ENCODE data around the gene MMP26.

The MMP26 gene

GRCh38 chr11:4727171-4727570, 22.6 kb downstream of the MMP26 start:
- no peaks in the 10 kb centered on the region for H3K4me1 ChIP-seq (ENCODE audit: low read length)
- no peak overlapping the region for H2AFZ ChIP-seq (ENCODE audit: low read depth, low read length)
- no peaks in the 10 kb centered on the region for H3K79me2 ChIP-seq (ENCODE audit: low read length)
- no peaks in the 10 kb centered on the region for H3K36me3 ChIP-seq (replicated peaks; ENCODE audit: low read depth, low read length)
- no peaks in the 10 kb centered on the region for H3K27me3 ChIP-seq (ENCODE audit: low read depth, low read length)
- no peaks in the 10 kb centered on the region for H4K20me1 ChIP-seq (ENCODE audit: insufficient read depth, low read length)
- no peak overlapping the region for H3K4me2 ChIP-seq (ENCODE audit: low read length)
- H3K27ac ChIP-seq (ENCODE audit: low read length): no peak overlapping the region
- H3K9ac ChIP-seq (ENCODE audit: low read length): no peak overlapping the region
- H3K4me3 ChIP-seq (ENCODE audit: low read length): no peak overlapping the region
- no peaks in the 10 kb centered on the region for H3K9me3 ChIP-seq (ENCODE audit: insufficient read depth, low read length)
- TF ChIP-seq, protein P1, sequence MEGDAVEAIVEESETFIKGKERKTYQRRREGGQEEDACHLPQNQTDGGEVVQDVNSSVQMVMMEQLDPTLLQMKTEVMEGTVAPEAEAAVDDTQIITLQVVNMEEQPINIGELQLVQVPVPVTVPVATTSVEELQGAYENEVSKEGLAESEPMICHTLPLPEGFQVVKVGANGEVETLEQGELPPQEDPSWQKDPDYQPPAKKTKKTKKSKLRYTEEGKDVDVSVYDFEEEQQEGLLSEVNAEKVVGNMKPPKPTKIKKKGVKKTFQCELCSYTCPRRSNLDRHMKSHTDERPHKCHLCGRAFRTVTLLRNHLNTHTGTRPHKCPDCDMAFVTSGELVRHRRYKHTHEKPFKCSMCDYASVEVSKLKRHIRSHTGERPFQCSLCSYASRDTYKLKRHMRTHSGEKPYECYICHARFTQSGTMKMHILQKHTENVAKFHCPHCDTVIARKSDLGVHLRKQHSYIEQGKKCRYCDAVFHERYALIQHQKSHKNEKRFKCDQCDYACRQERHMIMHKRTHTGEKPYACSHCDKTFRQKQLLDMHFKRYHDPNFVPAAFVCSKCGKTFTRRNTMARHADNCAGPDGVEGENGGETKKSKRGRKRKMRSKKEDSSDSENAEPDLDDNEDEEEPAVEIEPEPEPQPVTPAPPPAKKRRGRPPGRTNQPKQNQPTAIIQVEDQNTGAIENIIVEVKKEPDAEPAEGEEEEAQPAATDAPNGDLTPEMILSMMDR (IDR thresholded peaks at IDR 0.05; ENCODE audit: low read depth, low read length): no peak
- no peak for TF ChIP-seq EZH2phosphoT487 (IDR thresholded peaks at IDR 0.05; ENCODE audit: low read depth)

DNA sequence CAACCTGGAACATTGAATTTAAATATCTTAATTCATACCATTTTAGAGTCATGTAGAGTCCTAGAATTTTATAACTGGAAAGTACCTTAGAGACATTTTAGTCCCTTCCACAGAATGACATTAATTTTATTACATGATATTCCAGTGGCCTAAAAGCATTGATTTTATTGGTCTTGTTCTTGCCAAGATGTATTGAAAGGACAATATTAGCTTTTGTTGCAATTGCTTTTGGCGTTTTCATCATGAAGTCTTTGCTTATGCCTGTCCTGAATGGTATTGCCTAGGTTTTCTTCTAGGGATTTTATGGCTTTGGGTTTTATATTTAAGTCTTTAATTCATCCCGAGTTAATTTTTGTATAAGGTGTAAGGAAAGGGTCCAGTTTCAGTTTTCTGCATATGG, 36.2 kb downstream of the MMP26 start:
- H3K27ac ChIP-seq (ENCODE audit: low read length): no peak overlapping the region
- H3K36me3 ChIP-seq (replicated peaks; ENCODE audit: low read depth, low read length): no peaks in the 10 kb centered on the region
- H3K4me2 ChIP-seq (ENCODE audit: low read length): no peak overlapping the region
- H3K79me2 ChIP-seq (ENCODE audit: low read length): no peaks in the 10 kb centered on the region
- no peaks in the 10 kb centered on the region for H3K9me3 ChIP-seq (ENCODE audit: insufficient read depth, low read length)
- no peak overlapping the region for H2AFZ ChIP-seq (ENCODE audit: low read depth, low read length)
- no peaks in the 10 kb centered on the region for H3K4me1 ChIP-seq (ENCODE audit: low read length)
- H4K20me1 ChIP-seq (ENCODE audit: insufficient read depth, low read length): no peaks in the 10 kb centered on the region
- no peaks in the 10 kb centered on the region for H3K27me3 ChIP-seq (ENCODE audit: low read depth, low read length)
- no peak overlapping the region for H3K4me3 ChIP-seq (ENCODE audit: low read length)
- H3K9ac ChIP-seq (ENCODE audit: low read length): no peak overlapping the region
- no peak for TF ChIP-seq EZH2phosphoT487 (IDR thresholded peaks at IDR 0.05; ENCODE audit: low read depth)
- TF ChIP-seq, protein P1 (IDR thresholded peaks at IDR 0.05; ENCODE audit: low read depth, low read length): no peak

- TF ChIP-seq, protein P1 (IDR thresholded peaks at IDR 0.05; ENCODE audit: low read depth, low read length): no peak
- no peak for TF ChIP-seq EZH2phosphoT487 (IDR thresholded peaks at IDR 0.05; ENCODE audit: low read depth)
These were observed 43.9 kb downstream of the MMP26 start for GRCh38 chr11:4748438-4748837.

DNA sequence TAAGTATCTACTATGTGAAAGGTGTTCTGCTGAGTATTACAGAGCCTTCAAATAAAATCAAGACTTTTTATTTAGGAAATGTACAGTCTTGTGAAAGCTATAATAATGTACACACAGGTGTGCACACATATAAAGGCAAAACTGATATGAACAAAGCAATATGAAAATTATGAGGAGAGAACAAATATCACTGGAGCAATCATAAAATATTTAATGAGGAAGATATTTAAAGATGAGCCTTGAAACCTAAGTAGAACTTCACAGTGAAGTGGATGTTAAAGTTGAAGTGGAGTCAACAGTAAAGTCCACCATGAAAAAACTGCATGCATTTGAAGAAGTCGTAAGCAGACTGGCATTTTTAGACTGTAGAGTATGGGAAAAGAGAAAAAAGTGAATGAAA, 46.6 kb downstream of the MMP26 start:
- Histone ChIP-seq H3K9ac (ENCODE audit: low read length) (no peak overlapping the region), H3K4me3 (ENCODE audit: low read length) (no peak overlapping the region), H3K27me3 (ENCODE audit: low read depth, low read length) (no peaks in the 10 kb centered on the region), H3K27ac (ENCODE audit: low read length) (no peak overlapping the region), H3K36me3 (replicated peaks; ENCODE audit: low read depth, low read length) (no peaks in the 10 kb centered on the region), H3K4me1 (ENCODE audit: low read length) (no peaks in the 10 kb centered on the region), H2AFZ (ENCODE audit: low read depth, low read length) (no peak overlapping the region), H3K9me3 (ENCODE audit: insufficient read depth, low read length) (no peaks in the 10 kb centered on the region), H3K4me2 (ENCODE audit: low read length) (no peak overlapping the region), H3K79me2 (ENCODE audit: low read length) (no peaks in the 10 kb centered on the region), H4K20me1 (ENCODE audit: insufficient read depth, low read length) (no peaks in the 10 kb centered on the region)
- TF ChIP-seq EZH2phosphoT487 (IDR thresholded peaks at IDR 0.05; ENCODE audit: low read depth): no peak
- TF ChIP-seq, protein P1 (IDR thresholded peaks at IDR 0.05; ENCODE audit: low read depth, low read length): no peak

More at GRCh38 chr11:4748438-4748837, 43.9 kb downstream of the MMP26 start:
- Histone ChIP-seq H3K27me3 (ENCODE audit: low read depth, low read length) (no peaks in the 10 kb centered on the region), H2AFZ (ENCODE audit: low read depth, low read length) (no peak overlapping the region), H3K79me2 (ENCODE audit: low read length) (no peaks in the 10 kb centered on the region), H4K20me1 (ENCODE audit: insufficient read depth, low read length) (no peaks in the 10 kb centered on the region), H3K4me1 (ENCODE audit: low read length) (no peaks in the 10 kb centered on the region), H3K4me3 (ENCODE audit: low read length) (no peak overlapping the region), H3K27ac (ENCODE audit: low read length) (no peak overlapping the region), H3K36me3 (replicated peaks; ENCODE audit: low read depth, low read length) (no peaks in the 10 kb centered on the region), H3K9me3 (ENCODE audit: insufficient read depth, low read length) (no peaks in the 10 kb centered on the region), H3K9ac (ENCODE audit: low read length) (no peak overlapping the region), H3K4me2 (ENCODE audit: low read length) (no peak overlapping the region)
